A549 (cell line): ENCODE measurements around the gene NFU1. TPM values are rescaled to one million over a fixed set of nuclear protein-coding genes. Genes with fewer than 3 reads are reported as not detected.

Source experiments
- ATAC-seq, 2 experiments: fragments of 200-7000 bp in 1 of 2; fragments of >200 bp in 1 of 2; cut with Nextera tagmentation in 1 of 2; cut with Tn5 transposase in 1 of 2; 3 replicates each; pipeline versions ENCODE4 v1.8.0 to v1.9.1; 2018 to 2020; ENCODE audit warnings: mild to moderate bottlenecking in 1 of 2, moderate library complexity in 1 of 2
- CTCF ChIA-PET: fragments of 300-600 bp; sonication (Branson Sonifier 250); formaldehyde crosslinking; extraction: SDS; loops from one replicate; lab custom pipeline; 2021; ENCODE audit warnings: antibody characterized with exemption, inconsistent platforms; lab: Yijun Ruan, JAX
- POLR2A ChIA-PET: fragments of 350-600 bp; formaldehyde crosslinking; extraction: SDS; loops from one replicate; lab custom pipeline; 2021; ENCODE audit warnings: antibody characterized with exemption, inconsistent platforms; lab: Yijun Ruan, JAX
- DNase-seq, 2 experiments: peaks; one replicate each; pipeline versions ENCODE4 v3.0.0 to v3.0.0-alpha.2; 2011 to 2016; ENCODE audit warnings: low read depth in 1 of 2, low spot score in 1 of 2
- FAIRE-seq: peaks from 2 replicates; lab custom pipeline; 2011; peaks lifted over from hg19 to GRCh38; lab: Jason Lieb, UNC
- H3K27ac ChIP-seq, 2 experiments: fragments of >200 bp; sonication (Bioruptor Twin); formaldehyde crosslinking; 3 replicates each; pipeline ENCODE4 v1.5.1; 2016 to 2017
- H3K4me1 ChIP-seq: fragments of >200 bp; sonication (Bioruptor Twin); formaldehyde crosslinking; 3 replicates; pipeline ENCODE4 v1.6.1; 2016
- H3K4me2 ChIP-seq: fragments of >200 bp; sonication (Bioruptor Twin); formaldehyde crosslinking; 3 replicates; pipeline ENCODE4 v1.6.1; 2016
- H3K4me3 ChIP-seq: fragments of >200 bp; sonication (Bioruptor Twin); formaldehyde crosslinking; 3 replicates; pipeline ENCODE4 v1.5.1; 2016
- H3K9me3 ChIP-seq: fragments of >200 bp; sonication (Bioruptor Twin); formaldehyde crosslinking; 3 replicates; pipeline ENCODE4 v1.6.1; 2016
- BHLHE40 ChIP-seq: IDR thresholded peaks from 2 replicates; pipeline ENCODE4 v1.6.1; 2012; ENCODE audit warnings: low read depth, low read length, inconsistent platforms
- CBX2 ChIP-seq: fragments of 200-600 bp; sonication (generic); IDR thresholded peaks from 2 replicates; pipeline ENCODE4 v1.6.1; 2016; ENCODE audit warnings: low read depth, mild to moderate bottlenecking, borderline replicate concordance
- CHD4 ChIP-seq: fragments of 200-600 bp; sonication (generic); IDR thresholded peaks from 2 replicates; pipeline ENCODE4 v1.6.1; 2016; ENCODE audit warnings: antibody characterized with exemption, mild to moderate bottlenecking, borderline replicate concordance
- CTCF ChIP-seq: fragments of >200 bp; sonication (Bioruptor Twin); formaldehyde crosslinking; IDR thresholded peaks from 3 replicates; pipeline ENCODE4 v1.5.1; 2016
- E2F6 ChIP-seq: IDR thresholded peaks from 2 replicates; pipeline ENCODE4 v1.6.1; 2012; ENCODE audit warnings: low read depth, borderline replicate concordance
- ELK1 ChIP-seq: fragments of 150-350 bp; IDR thresholded peaks from 2 replicates; pipeline ENCODE4 v1.6.1; 2014; ENCODE audit warnings: low read depth, mild to moderate bottlenecking, low read length
- EP300 ChIP-seq, 2 experiments: fragments of >200 bp; sonication (Bioruptor Twin); formaldehyde crosslinking; IDR thresholded peaks; 2 replicates in 1 of 2; 3 replicates in 1 of 2; pipeline ENCODE4 v1.6.1; 2016 to 2017
- ESRRA ChIP-seq: fragments of 150-350 bp; IDR thresholded peaks from 2 replicates; pipeline ENCODE4 v1.6.1; 2014; ENCODE audit warnings: mild to moderate bottlenecking, low read length, borderline replicate concordance
- FOSB ChIP-seq: fragments of 250-450 bp; sonication (Bioruptor Pico); IDR thresholded peaks from 2 replicates; pipeline ENCODE4 v1.5.0; 2020; ENCODE audit warnings: mild to moderate bottlenecking, moderate library complexity
- FOSL2 ChIP-seq, 2 experiments: fragments of 450-650 bp in 1 of 2; fragments of >200 bp in 1 of 2; sonication (Bioruptor Twin) in 1 of 2; formaldehyde crosslinking; IDR thresholded peaks; 2 replicates each; pipeline versions ENCODE4 v1.5.0 to v1.6.1; 2016 to 2020; ENCODE audit warnings: mild to moderate bottlenecking in 1 of 2, moderate library complexity in 1 of 2
- FOXS1 ChIP-seq: fragments of 250-450 bp; sonication (Bioruptor Pico); IDR thresholded peaks from 2 replicates; pipeline ENCODE4 v1.5.0; 2020; ENCODE audit warnings: mild to moderate bottlenecking, moderate library complexity
- GATA3 ChIP-seq: IDR thresholded peaks from 2 replicates; pipeline ENCODE4 v1.6.1; 2012; ENCODE audit warnings: borderline replicate concordance
- JUN ChIP-seq, 2 experiments: fragments of >200 bp; sonication (Bioruptor Twin); formaldehyde crosslinking; IDR thresholded peaks; 2 replicates in 1 of 2; 3 replicates in 1 of 2; pipeline ENCODE4 v1.6.1; 2016 to 2017
- KDM1A ChIP-seq: fragments of 200-600 bp; sonication (generic); IDR thresholded peaks from 2 replicates; pipeline ENCODE4 v1.6.1; 2016; ENCODE audit warnings: low read depth, mild to moderate bottlenecking
- MAFK ChIP-seq: fragments of 450-650 bp; IDR thresholded peaks from 2 replicates; pipeline ENCODE4 v1.6.1; 2014; ENCODE audit not compliant: partially characterized antibody
- MAX ChIP-seq: IDR thresholded peaks from 2 replicates; pipeline ENCODE4 v1.6.1; 2012
- POLR2AphosphoS2 ChIP-seq: conservative IDR thresholded peaks from 2 replicates; pipeline ENCODE4 v1.6.1; 2012; ENCODE audit warnings: low read length, improper control_type of control experiment, inconsistent platforms
- RFX5 ChIP-seq: fragments of 450-650 bp; IDR thresholded peaks from 2 replicates; pipeline ENCODE4 v1.7.1; 2014; ENCODE audit warnings: antibody characterized with exemption, mild to moderate bottlenecking, moderate library complexity
- SREBF2 ChIP-seq: fragments of 450-650 bp; IDR thresholded peaks from 2 replicates; pipeline ENCODE4 v1.6.1; 2014; ENCODE audit warnings: mild to moderate bottlenecking, moderate library complexity
- ZC3H11A ChIP-seq: fragments of 450-650 bp; IDR thresholded peaks from 2 replicates; pipeline ENCODE4 v1.6.1; 2014; ENCODE audit warnings: antibody characterized with exemption, mild to moderate bottlenecking
- ZNF302 ChIP-seq: fragments of 250-450 bp; sonication (Bioruptor Pico); IDR thresholded peaks from 2 replicates; pipeline ENCODE4 v1.9.0; 2021; ENCODE audit warnings: inconsistent platforms, mild to moderate bottlenecking, moderate library complexity
- ZSCAN20 ChIP-seq: fragments of 250-450 bp; sonication (Bioruptor Pico); IDR thresholded peaks from 2 replicates; pipeline ENCODE4 v1.8.0; 2022; ENCODE audit warnings: mild to moderate bottlenecking, moderate library complexity
- WGBS: methylation state at CpG from one replicate; pipeline ENCODE4 v1.1.6; 2017; ENCODE audit errors: missing lambda C conversion rate; 5-methylcytosine and 5-hydroxymethylcytosine counted together
- polyA plus RNA-seq, 4 experiments: library from polyadenylated mRNA; depleted of rRNA in 3 of 4; stranded (reverse); fragments of >200 nt; fragmentation: RNase III in 1 of 4; extraction: RNeasy Plus Mini Kit Qiagen cat#74134 plus additional on column Dnase treatment in 1 of 4; gene quantifications; 2 replicates in 3 of 4; 3 replicates in 1 of 4; pipeline ENCODE4 v1.2.3, GENCODE V29; 2011 to 2017

NFU1 gene
- polyA plus RNA-seq, 2 of the 4 experiments (the other 2 are of a cell fraction) = 61.4 to 99.2 TPM

- ATAC-seq (peak; percentile 51 to 64; a peak in 5 of 6 replicates), FAIRE-seq (no peak), DNase-seq (peak in 1 of 2 experiments; percentile 72)
- POLR2A ChIA-PET = no interaction called here
- CTCF ChIA-PET = interaction anchor here (0.7 kb wide), 1 partner anchor 73 kb away, joined by 6 read pairs; no protein-coding TSS in a partner anchor
- Histone ChIP-seq H3K4me2 (peak overlapping the region; percentile 83), H3K4me3 (no peak overlapping the region), H3K9me3 (no peaks in the 10 kb centered on the region), H3K4me1 (peaks cover 57% of the 10 kb centered on the region), H3K27ac (peak overlapping the region; percentile 47 to 75; a peak in 4 of 6 replicates)
- TF ChIP-seq MAFK (peak; percentile 10), FOSL2 (IDR thresholded peaks at IDR 0.05) (no peak), FOSL2 (CRISPR knock-in tag; IDR thresholded peaks at IDR 0.05) (peak; percentile 69), ZSCAN20 (CRISPR knock-in tag) (no peak), E2F6 (no peak), ZC3H11A (no peak), RFX5 (no peak), ZNF302 (CRISPR knock-in tag) (no peak), POLR2AphosphoS2 (no peak), KDM1A (no peak), SREBF2 (no peak), FOSB (CRISPR knock-in tag) (no peak), JUN (IDR thresholded peaks at IDR 0.05) (no peak), MAX (no peak), FOXS1 (no peak), BHLHE40 (no peak), GATA3 (no peak)
- 77% methylated on average over 1 of the region's 1 CpG for WGBS
Observed at GRCh38 chr2:69381337-69381737, 55.9 kb downstream of the NFU1 start.

GRCh38 chr2:69380072-69380917, 56.9 kb downstream of the NFU1 start:
- Histone ChIP-seq H3K9me3 (no peaks in the 10 kb centered on the region), H3K27ac (peak overlapping the region; percentile 47 to 75; a peak in 5 of 6 replicates), H3K4me1 (peaks cover 51% of the 10 kb centered on the region), H3K4me2 (peak overlapping the region; percentile 83), H3K4me3 (no peak overlapping the region)
- 94% methylated on average over 12 of the region's 12 CpGs for WGBS
- FAIRE-seq (no peak), DNase-seq (peak in 1 of 2 experiments; percentile 53), ATAC-seq (peak; percentile 32 to 46; a peak in 3 of 6 replicates)
- ChIA-PET CTCF (interaction anchor here (0.6 to 2.0 kb wide), 3 partner anchors 17 to 1409 kb away, joined by 3 to 6 read pairs (median 3); no protein-coding TSS in a partner anchor), POLR2A (no interaction called here)
- TF ChIP-seq CHD4 = no peak
- no peak for TF ChIP-seq EP300 (IDR thresholded peaks at IDR 0.05)
- no peak for TF ChIP-seq CBX2
- TF ChIP-seq CTCF = no peak
- TF ChIP-seq E2F6 = no peak
- no peak for TF ChIP-seq ELK1
- no peak for TF ChIP-seq ESRRA
- TF ChIP-seq RFX5 = no peak
